DND-41 (cell line): Measurements from ENCODE around the gene PDHB.

Experiments used
- ATAC-seq: fragments of 200-7000 bp; cut with Tn5 transposase; 3 replicates; pipeline ENCODE4 v1.9.1; 2021; ENCODE audit warnings: low read depth; ENCODE audit not compliant: insufficient read depth
- DNase-seq: peaks from one replicate; pipeline ENCODE4 v3.0.0-alpha.2; 2020
- H2AFZ ChIP-seq: 2 replicates; pipeline ENCODE4 v1.6.0; 2012; ENCODE audit warnings: low read depth, low read length
- H3K27ac ChIP-seq: 2 replicates; pipeline ENCODE4 v1.5.1; 2012; ENCODE audit warnings: low read length, inconsistent platforms
- H3K27me3 ChIP-seq: fragments of 200-600 bp; sonication (generic); 2 replicates; pipeline ENCODE4 v1.6.0; 2012; ENCODE audit warnings: low read length, mild to moderate bottlenecking, inconsistent platforms; ENCODE audit not compliant: insufficient read depth, poor library complexity
- H3K36me3 ChIP-seq: 2 replicates; pipeline ENCODE4 v1.5.1; 2012; ENCODE audit warnings: low read length, inconsistent platforms; ENCODE audit not compliant: insufficient read depth
- H3K4me1 ChIP-seq: 2 replicates; pipeline ENCODE4 v1.5.1; 2012; ENCODE audit warnings: mild to moderate bottlenecking, low read length; ENCODE audit not compliant: insufficient read depth
- H3K4me2 ChIP-seq: 2 replicates; pipeline ENCODE4 v1.6.0; 2012; ENCODE audit warnings: mild to moderate bottlenecking, moderate library complexity, low read length, inconsistent platforms; ENCODE audit not compliant: insufficient read depth
- H3K4me3 ChIP-seq, 2 experiments: fragments of 200-600 bp in 1 of 2; shearing (Covaris generic) in 1 of 2; 2 replicates each; pipeline ENCODE4 v1.5.1; 2012 to 2016; ENCODE audit warnings: inconsistent platforms in 2 of 2, low read length in 2 of 2, mild to moderate bottlenecking in 2 of 2, low read depth in 1 of 2, moderate library complexity in 1 of 2
- H3K79me2 ChIP-seq: 2 replicates; pipeline ENCODE4 v1.6.0; 2012; ENCODE audit warnings: low read length, inconsistent platforms; ENCODE audit not compliant: insufficient read depth
- H3K9ac ChIP-seq: 2 replicates; pipeline ENCODE4 v1.6.0; 2012; ENCODE audit warnings: low read depth, mild to moderate bottlenecking, inconsistent platforms, low read length, moderate library complexity
- H3K9me3 ChIP-seq: 2 replicates; pipeline ENCODE4 v1.5.1; 2012; ENCODE audit warnings: low read length, moderate library complexity, mild to moderate bottlenecking, inconsistent platforms; ENCODE audit not compliant: insufficient read depth, severe bottlenecking
- H4K20me1 ChIP-seq: 2 replicates; pipeline ENCODE4 v1.6.0; 2012; ENCODE audit warnings: low read length; ENCODE audit not compliant: insufficient read depth
- EZH2 ChIP-seq: IDR thresholded peaks from 3 replicates; pipeline ENCODE4 v1.6.1; 2012; ENCODE audit warnings: borderline replicate concordance, low read depth, mild to moderate bottlenecking, moderate library complexity, low read length, inconsistent platforms; ENCODE audit not compliant: severe bottlenecking
- TF ChIP-seq, protein P1 (sequence below): IDR thresholded peaks from 2 replicates; pipeline ENCODE4 v1.5.1; 2012; ENCODE audit warnings: borderline replicate concordance, low read length, moderate library complexity, mild to moderate bottlenecking; ENCODE audit not compliant: poor library complexity, severe bottlenecking; ENCODE audit errors: extremely low read depth

PDHB gene

DNA sequence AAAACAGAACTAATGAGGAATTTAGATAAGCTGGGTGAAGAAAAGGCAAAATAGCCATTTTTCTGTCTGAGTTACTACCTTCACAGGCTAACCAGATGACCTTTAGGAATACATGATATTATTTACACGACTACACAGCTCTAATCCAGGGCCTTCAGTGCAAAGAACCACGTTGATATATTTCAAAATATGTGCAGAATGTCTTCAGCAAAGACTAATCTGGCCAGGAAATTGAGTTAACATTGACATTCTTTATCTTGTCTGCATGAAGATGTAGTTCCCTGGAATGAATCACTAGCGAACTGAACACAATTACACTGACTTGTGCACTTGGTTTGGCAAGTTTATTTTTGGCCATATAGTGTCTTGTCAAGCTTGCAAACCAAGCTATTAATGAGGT lies 41.5 kb downstream of the PDHB start:
- H3K79me2 ChIP-seq: peaks cover 9% of the 10 kb centered on the region; the same call in 1 of the 2 replicates
- no peak overlapping the region for H3K9ac ChIP-seq
- TF ChIP-seq EZH2: no peak
- TF ChIP-seq, protein P1, sequence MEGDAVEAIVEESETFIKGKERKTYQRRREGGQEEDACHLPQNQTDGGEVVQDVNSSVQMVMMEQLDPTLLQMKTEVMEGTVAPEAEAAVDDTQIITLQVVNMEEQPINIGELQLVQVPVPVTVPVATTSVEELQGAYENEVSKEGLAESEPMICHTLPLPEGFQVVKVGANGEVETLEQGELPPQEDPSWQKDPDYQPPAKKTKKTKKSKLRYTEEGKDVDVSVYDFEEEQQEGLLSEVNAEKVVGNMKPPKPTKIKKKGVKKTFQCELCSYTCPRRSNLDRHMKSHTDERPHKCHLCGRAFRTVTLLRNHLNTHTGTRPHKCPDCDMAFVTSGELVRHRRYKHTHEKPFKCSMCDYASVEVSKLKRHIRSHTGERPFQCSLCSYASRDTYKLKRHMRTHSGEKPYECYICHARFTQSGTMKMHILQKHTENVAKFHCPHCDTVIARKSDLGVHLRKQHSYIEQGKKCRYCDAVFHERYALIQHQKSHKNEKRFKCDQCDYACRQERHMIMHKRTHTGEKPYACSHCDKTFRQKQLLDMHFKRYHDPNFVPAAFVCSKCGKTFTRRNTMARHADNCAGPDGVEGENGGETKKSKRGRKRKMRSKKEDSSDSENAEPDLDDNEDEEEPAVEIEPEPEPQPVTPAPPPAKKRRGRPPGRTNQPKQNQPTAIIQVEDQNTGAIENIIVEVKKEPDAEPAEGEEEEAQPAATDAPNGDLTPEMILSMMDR: no peak
- H3K4me2 ChIP-seq: no peak overlapping the region
- H3K27ac ChIP-seq: no peak overlapping the region
- no peak overlapping the region for H3K4me3 ChIP-seq
- H2AFZ ChIP-seq: no peak overlapping the region
- H3K36me3 ChIP-seq: peaks cover 79% of the 10 kb centered on the region
- H3K4me1 ChIP-seq: no peaks in the 10 kb centered on the region
- no peaks in the 10 kb centered on the region for H3K27me3 ChIP-seq
- peaks cover 9% of the 10 kb centered on the region; the same call in 1 of the 2 replicates for H4K20me1 ChIP-seq
- H3K9me3 ChIP-seq: no peaks in the 10 kb centered on the region
- DNase-seq: no peak
- no peak for ATAC-seq

DNA sequence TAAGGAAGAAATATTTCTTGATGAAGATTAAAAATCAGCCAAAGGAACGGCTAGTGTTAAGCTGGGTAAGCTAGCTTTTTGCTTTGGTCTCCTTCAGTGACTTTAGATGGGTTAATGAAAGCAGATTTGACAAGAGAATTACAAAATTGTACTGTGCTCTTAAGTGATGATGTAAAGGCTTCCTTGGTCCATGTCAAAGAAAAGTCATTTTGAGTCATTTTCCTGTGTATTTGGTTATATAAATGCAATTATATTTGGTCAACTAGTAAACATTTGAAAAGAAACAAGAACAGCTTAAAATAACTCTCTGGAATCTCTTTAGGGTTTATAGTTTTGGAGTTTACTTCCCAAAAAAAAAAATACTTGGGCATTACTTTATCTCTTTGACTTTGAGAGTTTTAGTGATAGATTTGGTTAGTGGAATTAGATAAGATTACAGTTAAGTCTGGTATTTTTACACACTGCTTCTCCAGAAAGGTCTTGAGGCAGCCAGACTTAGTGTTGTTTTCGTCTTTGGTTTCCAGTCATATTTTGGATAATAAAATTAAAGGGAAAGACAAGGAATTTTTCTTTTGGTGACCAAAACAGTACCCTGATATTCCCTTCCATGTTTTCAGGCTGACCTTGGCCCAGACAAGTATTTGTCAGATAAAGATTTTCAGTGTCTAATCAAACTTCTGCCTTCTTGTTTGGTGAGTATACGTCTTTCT lies 42.3 kb downstream of the PDHB start:
- H3K9ac ChIP-seq: no peak overlapping the region

DNA sequence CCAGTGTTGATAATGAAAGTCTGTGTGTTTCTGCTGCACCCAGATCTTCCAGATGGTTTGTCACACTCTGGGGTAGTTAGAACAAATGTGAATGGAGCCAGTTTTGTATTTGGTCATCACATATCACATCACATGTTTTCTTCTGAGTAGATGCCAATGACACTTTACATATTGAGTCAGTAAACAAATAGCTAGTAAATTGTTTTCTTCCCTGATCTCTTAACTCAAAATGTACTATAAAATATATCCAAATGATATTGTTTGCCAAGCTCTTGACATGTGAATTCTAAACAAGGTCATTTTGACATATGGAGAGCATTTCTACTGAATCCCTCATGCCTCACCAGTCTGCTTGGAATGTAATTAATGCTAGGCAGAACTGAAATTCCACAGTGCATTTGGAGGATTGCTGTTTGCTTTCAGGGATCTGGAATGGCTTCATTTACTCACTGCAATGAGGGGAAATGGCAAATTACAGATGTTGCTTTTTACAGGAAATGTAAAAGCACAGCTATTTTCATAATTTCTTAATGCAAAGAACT lies 45.0 kb downstream of the PDHB start:
- Histone ChIP-seq H3K4me3 (no peak overlapping the region), H3K4me2 (no peak overlapping the region), H3K9me3 (no peaks in the 10 kb centered on the region), H3K27ac (no peak overlapping the region), H3K4me1 (no peaks in the 10 kb centered on the region), H3K36me3 (peaks cover 74% of the 10 kb centered on the region), H3K27me3 (no peaks in the 10 kb centered on the region), H4K20me1 (peaks cover 13% of the 10 kb centered on the region; the same call in 1 of the 2 replicates), H2AFZ (no peak overlapping the region), H3K9ac (no peak overlapping the region), H3K79me2 (peaks cover 19% of the 10 kb centered on the region; the same call in 1 of the 2 replicates)
- TF ChIP-seq, protein P1: no peak
- TF ChIP-seq EZH2: no peak
- DNase-seq: no peak
- no peak for ATAC-seq

More for the DNA sequence above, 42.3 kb downstream of the PDHB start:
- H3K4me3 ChIP-seq: no peak overlapping the region
- no peak overlapping the region for H3K27ac ChIP-seq
- DNase-seq (no peak), ATAC-seq (no peak)
- H4K20me1 ChIP-seq: peaks cover 10% of the 10 kb centered on the region; the same call in 1 of the 2 replicates
- H2AFZ ChIP-seq: no peak overlapping the region
- no peaks in the 10 kb centered on the region for H3K4me1 ChIP-seq
- no peaks in the 10 kb centered on the region for H3K9me3 ChIP-seq
- no peak for TF ChIP-seq EZH2
- TF ChIP-seq, protein P1: no peak
- H3K36me3 ChIP-seq: peaks cover 78% of the 10 kb centered on the region
- H3K27me3 ChIP-seq: no peaks in the 10 kb centered on the region
- no peak overlapping the region for H3K4me2 ChIP-seq
- H3K79me2 ChIP-seq: peaks cover 14% of the 10 kb centered on the region; the same call in 1 of the 2 replicates
